GM19372 (cell line): ENCODE data around the gene CTPS1.

Experiments used
- ATAC-seq: cut with Tn5 transposase; IDR thresholded peaks from one replicate; pipeline ENCODE4 v1.9.1; 2021; ENCODE audit warnings: mild to moderate bottlenecking, low read depth, moderate library complexity; ENCODE audit not compliant: unreplicated experiment

Gene CTPS1, protein sequence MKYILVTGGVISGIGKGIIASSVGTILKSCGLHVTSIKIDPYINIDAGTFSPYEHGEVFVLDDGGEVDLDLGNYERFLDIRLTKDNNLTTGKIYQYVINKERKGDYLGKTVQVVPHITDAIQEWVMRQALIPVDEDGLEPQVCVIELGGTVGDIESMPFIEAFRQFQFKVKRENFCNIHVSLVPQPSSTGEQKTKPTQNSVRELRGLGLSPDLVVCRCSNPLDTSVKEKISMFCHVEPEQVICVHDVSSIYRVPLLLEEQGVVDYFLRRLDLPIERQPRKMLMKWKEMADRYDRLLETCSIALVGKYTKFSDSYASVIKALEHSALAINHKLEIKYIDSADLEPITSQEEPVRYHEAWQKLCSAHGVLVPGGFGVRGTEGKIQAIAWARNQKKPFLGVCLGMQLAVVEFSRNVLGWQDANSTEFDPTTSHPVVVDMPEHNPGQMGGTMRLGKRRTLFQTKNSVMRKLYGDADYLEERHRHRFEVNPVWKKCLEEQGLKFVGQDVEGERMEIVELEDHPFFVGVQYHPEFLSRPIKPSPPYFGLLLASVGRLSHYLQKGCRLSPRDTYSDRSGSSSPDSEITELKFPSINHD

DNA sequence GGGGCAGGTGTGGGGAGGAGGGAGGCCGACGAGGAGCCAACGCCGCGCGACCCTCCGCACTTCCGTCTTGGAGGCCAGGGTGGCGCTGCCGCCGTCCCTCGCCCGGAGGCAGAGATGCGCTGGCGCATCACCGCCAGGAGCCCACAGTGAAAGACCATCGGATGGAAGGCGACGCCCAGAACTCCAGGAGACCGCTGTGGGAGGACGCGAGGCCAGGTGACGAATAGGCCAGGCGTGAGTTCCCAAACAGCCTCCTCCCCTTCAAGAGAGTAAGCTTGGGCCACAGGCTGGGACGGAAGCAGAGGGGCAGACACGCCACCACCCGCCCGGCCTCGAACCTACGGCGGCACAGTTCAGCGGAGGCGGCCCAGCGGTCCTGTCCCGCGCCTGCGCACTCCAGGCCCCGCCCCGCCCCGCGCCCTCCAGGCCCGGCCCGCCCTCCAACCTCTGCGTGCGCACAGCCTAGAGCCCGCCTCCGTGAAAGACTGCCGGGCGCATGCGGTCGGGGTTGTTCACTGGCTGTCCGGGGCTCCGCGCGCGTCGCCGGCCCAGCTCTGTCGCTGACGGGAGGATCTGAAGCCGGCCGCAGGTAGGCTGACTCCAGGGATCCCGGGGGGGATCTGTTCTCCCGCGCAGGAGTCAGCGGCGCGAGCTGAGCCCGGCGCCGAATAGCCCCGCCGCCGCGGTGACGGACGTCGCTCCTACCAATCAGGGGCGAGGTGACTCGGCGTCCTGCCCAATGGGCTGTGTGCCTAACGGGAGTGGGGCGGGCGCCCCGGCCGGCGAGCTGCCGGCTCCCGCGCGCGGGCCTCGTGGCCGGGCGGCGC lies at the start of gene CTPS1:
Gene CTPS1 (plus strand): TSS at position 456 of the 827 bp plus-strand sequence. CDS start 3,595 bp downstream, outside the sequence.
- peak; percentile 89 for ATAC-seq

DNA sequence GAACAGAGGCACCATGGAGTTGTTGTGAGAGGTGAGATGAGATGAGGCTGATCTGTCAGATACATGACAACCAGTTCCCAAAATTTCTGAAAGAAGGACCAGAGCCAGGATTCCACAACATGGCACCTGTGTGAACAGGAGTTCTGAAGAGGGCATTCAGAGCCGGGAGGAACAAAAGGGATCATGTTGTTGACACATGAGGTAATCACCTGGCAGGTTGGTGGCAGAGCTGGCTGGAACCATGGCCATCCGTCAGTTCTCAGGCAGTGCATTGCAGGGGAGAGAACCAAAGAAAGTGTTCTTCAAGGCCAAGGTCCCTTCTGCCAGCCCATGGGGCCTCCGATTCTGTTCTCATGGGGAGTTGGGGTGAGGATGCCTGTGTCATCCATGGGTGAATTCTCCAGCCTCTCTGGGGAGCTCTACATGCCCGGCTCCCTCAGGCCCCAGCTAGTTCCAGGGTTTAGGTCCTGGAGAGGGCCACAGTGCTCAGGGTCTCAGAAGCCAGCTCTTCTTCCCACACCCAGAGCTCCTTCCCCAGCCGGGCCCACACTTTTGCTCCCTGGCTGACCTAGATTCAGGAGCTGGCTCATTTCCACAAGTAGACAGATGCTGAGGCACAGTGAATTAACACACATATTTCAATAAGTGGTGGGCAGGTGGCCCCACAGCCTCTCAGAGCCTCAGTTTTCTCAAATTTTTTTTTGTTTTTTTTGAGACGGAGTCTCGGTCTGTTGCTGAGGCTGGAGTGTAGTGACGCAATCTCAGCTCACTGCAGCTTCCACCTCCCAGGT lies 49.1 kb upstream of the CTPS1 start:
- no peak for ATAC-seq

- no peak for ATAC-seq
Measured at GRCh38 chr1:40931601-40932000, 47.9 kb upstream of the CTPS1 start.

DNA sequence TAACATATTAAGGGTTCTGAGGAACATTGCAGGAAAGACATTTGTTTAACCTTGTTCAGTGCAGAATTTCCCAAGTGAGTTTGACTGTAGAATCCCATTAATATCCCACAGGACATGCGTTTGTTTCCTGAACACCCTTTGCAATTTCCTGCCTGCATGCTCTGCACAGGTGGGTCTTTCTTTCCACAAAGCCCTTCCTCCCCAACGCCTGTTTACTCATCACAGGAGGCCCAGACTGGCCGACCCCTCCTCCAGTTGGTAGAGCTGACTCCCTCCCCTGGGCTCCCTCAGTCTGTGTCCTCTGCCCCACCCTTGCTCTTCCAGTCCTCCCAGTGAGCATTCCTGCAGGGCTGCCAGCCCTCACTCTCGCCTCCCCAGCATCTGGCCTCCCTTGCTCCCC lies 47.5 kb upstream of the CTPS1 start:
- no peak for ATAC-seq

- no peak for ATAC-seq
Measured at GRCh38 chr1:40936931-40937339, 42.6 kb upstream of the CTPS1 start.

DNA sequence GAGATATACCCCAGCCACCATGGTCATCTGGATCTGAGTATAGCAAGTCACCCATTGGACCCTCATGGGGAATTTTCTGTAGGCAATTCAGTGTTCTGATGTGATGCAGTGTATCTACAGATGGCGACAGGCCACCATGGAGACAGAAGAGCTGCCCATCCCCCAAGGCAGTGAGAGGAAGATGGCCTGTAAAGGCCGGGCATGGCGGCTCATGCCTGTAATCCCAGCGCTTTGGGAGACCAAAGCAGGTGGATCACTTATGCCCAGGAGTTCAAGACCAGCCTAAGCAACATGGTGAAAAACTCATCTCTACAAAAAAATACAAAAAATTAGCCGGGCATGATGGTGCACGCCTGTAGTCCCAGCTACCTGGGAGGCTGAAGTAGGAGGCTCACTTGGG lies 41.1 kb upstream of the CTPS1 start:
- ATAC-seq: no peak

GRCh38 chr1:40939320-40940059 lies 40.0 kb upstream of the CTPS1 start:
- no peak for ATAC-seq

DNA sequence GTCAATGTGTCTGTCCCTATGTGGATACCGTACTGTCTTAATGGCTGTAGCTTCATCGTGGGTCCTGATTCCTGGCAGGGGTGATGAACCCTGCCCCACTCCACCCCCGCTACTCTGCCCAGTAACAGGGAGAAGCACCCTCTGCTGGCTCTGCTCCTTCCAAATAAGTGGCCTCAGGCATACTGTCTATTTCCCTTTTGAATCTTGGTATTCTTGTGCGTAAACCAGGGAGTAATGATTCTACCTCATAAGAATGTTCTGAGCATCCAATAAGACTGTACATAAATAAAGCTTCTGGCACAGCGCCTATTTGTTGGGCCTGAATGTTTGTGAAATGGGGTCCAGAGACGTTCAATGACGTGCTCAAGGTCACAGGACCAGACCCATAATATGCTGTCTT lies 35.2 kb upstream of the CTPS1 start:
- ATAC-seq: no peak

GRCh38 chr1:40944841-40945430 lies 34.6 kb upstream of the CTPS1 start:
- no peak for ATAC-seq

GRCh38 chr1:40945491-40945973 lies 34.0 kb upstream of the CTPS1 start:
- no peak for ATAC-seq

DNA sequence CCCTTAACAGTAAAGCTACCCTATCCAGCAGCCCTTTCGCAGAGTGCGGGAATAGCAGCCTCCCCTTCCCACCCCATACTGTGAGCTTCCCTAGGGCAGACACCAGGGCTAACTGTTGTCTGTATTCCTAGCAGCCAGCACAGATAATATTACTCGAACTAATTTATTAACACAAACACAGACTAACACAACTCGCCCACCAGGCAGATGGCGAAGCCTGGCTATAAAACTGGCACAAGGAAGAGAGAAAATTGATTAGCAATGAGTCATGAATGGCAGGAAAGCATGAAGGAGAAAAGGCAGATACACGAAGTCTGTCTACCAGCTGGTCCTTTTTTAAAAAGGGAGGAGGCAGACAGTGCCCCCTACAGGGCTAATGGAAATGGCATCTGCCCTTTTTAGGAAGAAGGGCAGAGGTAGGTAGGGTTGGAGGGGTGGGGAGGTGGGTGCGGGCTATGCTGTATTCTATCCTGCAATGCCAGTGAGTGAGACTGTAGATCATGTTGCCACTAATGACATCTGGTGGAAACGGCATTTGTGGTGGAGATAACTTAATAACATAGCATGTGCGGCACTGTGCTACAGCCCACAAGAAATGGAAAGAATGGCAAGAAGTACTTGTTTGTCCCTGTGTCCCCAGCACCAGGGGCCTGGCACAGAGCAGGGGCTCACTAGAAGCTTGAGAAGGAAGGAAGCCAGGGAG lies 30.6 kb upstream of the CTPS1 start:
- no peak for ATAC-seq

DNA sequence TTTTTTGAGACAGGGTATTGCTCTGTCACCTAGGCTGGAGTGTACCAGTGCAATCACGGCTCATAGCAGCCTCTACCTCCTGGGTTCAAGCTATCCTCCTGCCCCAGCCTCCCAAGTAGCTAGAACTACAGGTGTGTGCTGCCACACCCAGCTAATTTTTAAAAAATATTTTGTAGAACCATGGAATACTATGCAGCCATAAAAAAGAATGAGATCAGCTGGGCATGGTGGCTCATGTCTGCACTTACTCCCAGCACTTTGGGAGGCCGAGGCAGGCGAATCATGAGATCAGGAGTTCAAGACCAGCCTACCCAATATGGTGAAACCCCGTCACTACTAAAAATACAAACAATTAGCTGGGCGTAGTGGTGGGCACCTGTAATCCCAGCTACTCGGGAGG lies 29.9 kb upstream of the CTPS1 start:
- no peak for ATAC-seq

DNA sequence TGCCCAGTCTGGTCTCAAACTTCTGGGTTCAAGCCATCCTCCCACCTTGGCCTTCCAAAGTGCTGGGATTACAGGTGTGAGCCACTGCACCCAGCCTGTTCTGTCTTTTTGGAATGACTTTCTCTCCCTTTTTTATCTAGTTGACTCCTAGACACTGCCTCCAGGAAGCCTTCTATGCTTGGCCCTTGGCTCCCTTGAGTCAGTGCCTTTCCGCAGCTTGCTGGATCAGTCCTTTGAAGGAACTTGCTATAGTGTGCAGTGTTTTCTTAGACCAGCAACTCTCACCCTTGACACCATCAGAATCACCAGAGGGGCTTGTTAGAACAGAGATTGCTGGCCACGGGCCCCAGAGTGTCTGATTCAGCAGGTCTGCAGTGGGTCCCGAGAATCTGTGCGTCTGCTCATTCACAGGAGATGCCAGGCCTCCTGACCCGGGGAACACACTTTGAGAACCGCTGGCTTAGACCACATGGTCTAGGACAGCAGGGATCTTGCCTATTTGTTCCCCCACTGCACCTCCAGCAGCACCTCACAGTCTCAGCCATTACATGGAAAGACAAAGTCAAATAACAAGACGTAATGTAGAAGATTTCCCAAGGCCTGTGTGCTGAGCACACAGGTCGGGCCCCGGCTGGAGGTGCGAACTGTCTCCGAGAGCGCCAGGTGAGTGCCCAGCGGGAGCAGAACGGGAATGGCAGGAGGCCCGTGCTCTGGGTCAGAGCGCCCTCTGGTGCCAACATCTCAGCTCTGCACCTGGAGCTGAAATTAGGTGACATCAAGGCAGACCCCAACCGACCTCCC lies 27.4 kb upstream of the CTPS1 start:
- no peak for ATAC-seq

DNA sequence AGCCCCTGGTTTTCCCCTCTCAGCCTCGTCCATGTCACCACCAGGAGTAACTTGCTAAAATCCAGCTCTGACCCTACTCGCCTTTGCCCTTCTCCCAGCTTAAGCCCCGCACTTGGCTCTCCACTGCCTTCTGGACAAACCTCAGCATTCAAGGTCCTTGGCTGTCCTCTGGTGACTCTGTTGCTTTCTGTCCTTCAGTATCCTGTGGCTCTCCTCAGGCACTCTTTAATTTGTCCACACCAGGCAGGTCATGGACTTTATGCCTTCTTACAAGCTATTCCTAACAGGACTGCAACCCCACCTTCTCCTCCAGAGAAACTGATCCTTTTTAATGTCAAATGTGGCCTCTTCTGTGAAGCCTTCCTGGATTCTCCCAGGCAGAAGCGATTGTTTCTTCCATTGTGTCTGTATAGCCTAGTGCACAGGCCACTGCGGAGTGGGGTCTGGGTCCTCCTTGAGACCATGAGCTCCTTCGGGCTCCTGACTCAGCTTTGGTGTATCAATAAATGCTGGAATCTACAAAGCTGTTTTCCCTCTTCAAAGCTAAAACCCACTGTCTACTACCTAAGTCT lies 26.7 kb upstream of the CTPS1 start:
- ATAC-seq: no peak

DNA sequence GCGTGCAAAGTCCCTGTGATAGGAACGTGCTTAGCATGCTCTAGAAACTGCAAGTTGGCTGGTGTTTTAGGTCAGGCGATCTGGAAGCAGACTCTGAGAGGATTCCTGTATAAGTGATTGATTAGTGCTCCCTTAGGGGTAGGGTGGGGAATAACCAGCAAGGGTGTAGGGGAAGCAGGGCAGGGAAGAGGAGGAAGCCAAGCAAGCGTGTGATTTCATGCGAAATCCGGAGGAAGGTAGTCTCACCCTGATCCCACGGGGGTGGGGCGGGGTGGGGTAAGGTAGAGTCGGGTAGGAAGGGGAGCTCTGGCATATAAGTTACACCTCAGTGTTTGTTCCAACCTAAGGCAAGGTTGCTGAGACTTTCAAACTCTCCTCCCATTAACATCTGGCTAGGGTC lies 24.9 kb upstream of the CTPS1 start:
- ATAC-seq: no peak

DNA sequence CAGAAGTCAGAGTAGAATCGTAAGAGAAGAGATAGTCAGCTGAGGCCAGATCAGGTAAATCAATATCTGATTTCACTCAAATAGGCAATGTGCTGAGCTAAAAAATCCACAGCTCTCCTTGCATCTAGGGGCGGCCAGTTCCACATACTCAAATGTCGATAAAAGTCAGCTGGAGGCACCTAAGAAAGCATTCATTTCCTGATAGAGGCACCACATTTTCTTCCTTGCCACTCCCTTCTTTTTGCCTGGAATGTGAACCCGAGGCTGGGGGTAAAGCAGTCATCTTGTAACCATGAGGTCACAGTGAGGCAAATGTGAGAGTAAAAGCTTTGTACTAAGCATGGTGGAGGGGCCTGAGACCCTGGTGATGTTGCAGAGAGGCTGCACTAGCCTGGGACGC lies 24.2 kb upstream of the CTPS1 start:
- ATAC-seq: no peak

DNA sequence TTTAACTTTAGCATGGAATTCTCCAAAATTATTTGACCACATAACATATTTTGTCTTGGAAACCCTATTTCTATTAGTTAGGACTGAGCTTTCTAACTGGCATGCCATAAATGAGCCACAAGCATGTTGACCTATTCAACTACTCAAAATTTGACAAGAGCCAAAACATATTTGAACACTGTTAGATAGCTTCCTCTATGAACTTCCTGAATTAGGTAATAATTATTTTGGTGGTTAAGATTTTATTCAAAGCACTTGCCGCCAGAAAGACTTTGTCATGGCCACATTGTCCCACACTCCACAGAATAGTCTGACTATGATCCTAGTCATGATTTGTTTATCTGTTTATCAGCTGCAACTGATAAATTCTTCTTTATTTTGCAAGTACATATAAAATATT lies 23.1 kb upstream of the CTPS1 start:
- no peak for ATAC-seq

DNA sequence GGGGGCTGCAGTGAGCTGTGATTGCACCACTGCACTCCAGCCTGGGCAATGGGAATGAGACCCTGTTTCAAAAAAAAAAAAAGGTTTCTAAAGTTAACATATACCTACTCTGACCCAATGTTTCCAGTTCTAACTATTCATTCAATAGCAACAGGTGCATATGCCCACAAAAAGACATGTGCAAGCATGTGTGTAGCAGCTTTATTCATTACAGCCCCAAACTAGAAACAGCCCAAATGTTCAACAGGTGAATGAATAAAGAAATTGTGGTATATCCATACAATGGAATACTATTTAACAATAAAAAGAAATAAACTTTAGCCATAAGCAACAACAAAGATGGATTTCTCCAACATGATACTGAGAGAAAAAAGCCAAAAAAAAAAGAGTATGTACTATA lies 21.3 kb upstream of the CTPS1 start:
- no peak for ATAC-seq
